GM23338 (cell line): Measurements from ENCODE around the gene KIAA0753.

ENCODE experiments used
- CREB1 ChIP-seq: fragments of 250-450 bp; sonication (Bioruptor Pico); IDR thresholded peaks from 2 replicates; pipeline ENCODE4 v1.5.0; 2020; ENCODE audit warnings: low read depth, mild to moderate bottlenecking, moderate library complexity
- CTCF ChIP-seq, 2 experiments: fragments of 200-600 bp in 1 of 2; sonication (generic) in 1 of 2; conservative IDR thresholded peaks; 2 replicates each; pipeline versions ENCODE4 v1.5.1 to v1.6.1; 2016 to 2017; ENCODE audit warnings: antibody characterized with exemption in 2 of 2, low read depth in 2 of 2, mild to moderate bottlenecking in 2 of 2, moderate library complexity in 1 of 2
- ETS1 ChIP-seq: IDR thresholded peaks from 2 replicates; pipeline ENCODE4 v1.6.1; 2016; ENCODE audit warnings: antibody characterized with exemption
- EZH2 ChIP-seq: fragments of 200-600 bp; sonication (generic); IDR thresholded peaks from one replicate; pipeline ENCODE4 v1.8.0; 2017; ENCODE audit warnings: antibody characterized with exemption, mild to moderate bottlenecking, low read depth; ENCODE audit not compliant: unreplicated experiment
- JUNB ChIP-seq: IDR thresholded peaks from one replicate; pipeline ENCODE4 v1.6.1; 2016; ENCODE audit warnings: antibody characterized with exemption; ENCODE audit not compliant: unreplicated experiment
- POLR2AphosphoS5 ChIP-seq: IDR thresholded peaks from 2 replicates; pipeline ENCODE4 v1.6.1; 2016; ENCODE audit warnings: antibody characterized with exemption, low read depth
- REST ChIP-seq: IDR thresholded peaks from one replicate; pipeline ENCODE4 v1.6.1; 2018; ENCODE audit warnings: antibody characterized with exemption; ENCODE audit not compliant: unreplicated experiment
- STAT1 ChIP-seq: IDR thresholded peaks from one replicate; pipeline ENCODE4 v1.6.1; 2016; ENCODE audit warnings: antibody characterized with exemption; ENCODE audit not compliant: unreplicated experiment

- TF ChIP-seq POLR2AphosphoS5 (no peak), EZH2 (no peak), CTCF (conservative IDR thresholded peaks at IDR 0.05; ENCODE audit: low read depth in 2 of 2) (no peak), JUNB (no peak), ETS1 (no peak), CREB1 (CRISPR knock-in tag) (no peak), STAT1 (no peak), REST (no peak)
These were observed 40.7 kb upstream of the KIAA0753 start for GRCh38 chr17:6681176-6681575.
